K562 (cell line): ENCODE results near the gene SDC3. TPM values are rescaled to one million over a fixed set of nuclear protein-coding genes. Genes with fewer than 3 reads are reported as not detected.

Experiments
- BCL6 ChIP-seq: fragments of 250-450 bp; sonication (Bioruptor Pico); IDR thresholded peaks from 2 replicates; pipeline ENCODE4 v1.4.0; 2020
- CUX1 ChIP-seq: fragments of 200-800 bp; sonication (Bioruptor generic); IDR thresholded peaks from 2 replicates; pipeline ENCODE4 v1.6.1; 2016; ENCODE audit warnings: missing genetic modification characterization, missing compliant biosample characterization
- ELF4 ChIP-seq: fragments of 450-650 bp; formaldehyde crosslinking; IDR thresholded peaks from 2 replicates; pipeline ENCODE4 v1.4.0; 2022; ENCODE audit warnings: missing genetic modification characterization
- NCOA2 ChIP-seq, 2 experiments: fragments of 450-650 bp; IDR thresholded peaks; 2 replicates each; pipeline ENCODE4 v1.6.1; 2018; ENCODE audit warnings: mild to moderate bottlenecking in 2 of 2, moderate library complexity in 1 of 2; ENCODE audit not compliant: partially characterized antibody in 2 of 2
- PHF20 ChIP-seq: fragments of 450-650 bp; IDR thresholded peaks from 2 replicates; pipeline ENCODE4 v1.6.1; 2018; ENCODE audit not compliant: partially characterized antibody
- PRMT5 ChIP-seq: sonication (generic); formaldehyde crosslinking; IDR thresholded peaks from 2 replicates; pipeline ENCODE4 v1.5.0; 2020; ENCODE audit warnings: missing genetic modification reagents
- polyA plus RNA-seq, 8 experiments: library from polyadenylated mRNA; depleted of rRNA in 4 of 8; stranded (reverse) in 5 of 8; unstranded in 3 of 8; fragments of >200 nt; fragmentation: Nextera tagmentation in 2 of 8; fragmentation: Illumina TruSeq in 1 of 8; extraction: Ambion mirVana in 2 of 8; extraction: Trizol in 1 of 8; gene quantifications; 2 replicates each; pipeline versions ENCODE4 v1.2.1 to v1.2.3, GENCODE V29; 2011 to 2014; ENCODE audit warnings: inconsistent platforms in 1 of 8, missing spikeins in 1 of 8
- total RNA-seq, 7 experiments: library from RNA; depleted of rRNA in 6 of 7; stranded (reverse); fragments of >200 nt in 6 of 7; fragmentation: Illumina TruSeq in 2 of 7; extraction: Trizol in 2 of 7; gene quantifications; 2 replicates each; pipeline versions ENCODE4 v1.2.1 to v1.2.3, GENCODE V29; 2011 to 2021; ENCODE audit warnings: low replicate concordance in 1 of 7
- TF ChIP-seq, protein P1 (sequence below), 2 experiments: fragments of 150-350 bp in 1 of 2; IDR thresholded peaks; 2 replicates each; pipeline ENCODE4 v1.6.1; 2012 to 2016; ENCODE audit warnings: low read depth in 2 of 2, low read length in 2 of 2, mild to moderate bottlenecking in 1 of 2, moderate library complexity in 1 of 2
- TF ChIP-seq, protein P2 (sequence below): fragments of 450-650 bp; formaldehyde crosslinking; IDR thresholded peaks from 2 replicates; pipeline ENCODE4 v1.4.0; 2022; ENCODE audit warnings: missing genetic modification characterization
- TF ChIP-seq, protein P3 (sequence below): fragments of 450-650 bp; formaldehyde crosslinking; IDR thresholded peaks from 2 replicates; pipeline ENCODE4 v1.4.0; 2020; ENCODE audit warnings: mild to moderate bottlenecking, moderate library complexity

SDC3 gene
- total and polyA plus RNA-seq, 9 of the 15 experiments (the other 6 are each of a cell fraction or from before 2014, with no cell fraction given), result 0.38 to 44.1 (median 12.1) TPM

DNA sequence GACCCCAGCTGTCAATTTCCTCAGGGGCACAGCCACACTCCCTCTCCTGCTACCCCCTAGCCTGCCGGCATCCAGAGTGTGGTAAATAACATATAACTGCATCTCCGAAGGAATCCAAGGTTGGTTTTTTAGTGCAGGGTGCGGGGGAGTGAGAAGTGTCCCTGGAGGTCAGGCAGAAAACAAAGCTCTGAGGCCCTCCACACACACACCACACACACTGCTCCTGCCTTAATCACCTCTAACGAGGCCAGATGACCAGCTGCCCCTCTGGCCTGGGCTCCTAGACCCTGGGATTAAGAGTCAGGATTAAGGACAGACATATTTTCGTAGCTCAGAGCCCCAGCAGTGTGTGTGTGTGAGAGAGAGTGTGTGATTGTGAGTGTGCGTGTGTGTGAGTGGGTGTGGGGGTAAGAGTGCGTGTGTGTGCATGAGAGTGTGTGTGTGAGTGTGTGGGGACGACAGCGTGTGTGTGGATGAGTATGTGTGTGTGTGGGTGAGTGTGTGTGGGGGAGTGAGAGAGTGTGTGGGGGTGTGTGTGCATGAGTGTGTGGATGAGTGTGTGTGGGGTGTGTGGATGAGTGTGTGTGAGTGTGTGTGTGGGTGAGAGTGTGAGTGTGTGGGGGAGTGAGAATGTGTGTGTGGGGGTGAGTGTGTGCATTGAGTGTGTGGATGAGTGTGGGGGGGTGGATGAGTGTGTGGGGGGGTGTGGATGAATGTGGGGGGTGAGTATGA, 14.6 kb downstream of the SDC3 start (continued):
- TF ChIP-seq, protein P1, sequence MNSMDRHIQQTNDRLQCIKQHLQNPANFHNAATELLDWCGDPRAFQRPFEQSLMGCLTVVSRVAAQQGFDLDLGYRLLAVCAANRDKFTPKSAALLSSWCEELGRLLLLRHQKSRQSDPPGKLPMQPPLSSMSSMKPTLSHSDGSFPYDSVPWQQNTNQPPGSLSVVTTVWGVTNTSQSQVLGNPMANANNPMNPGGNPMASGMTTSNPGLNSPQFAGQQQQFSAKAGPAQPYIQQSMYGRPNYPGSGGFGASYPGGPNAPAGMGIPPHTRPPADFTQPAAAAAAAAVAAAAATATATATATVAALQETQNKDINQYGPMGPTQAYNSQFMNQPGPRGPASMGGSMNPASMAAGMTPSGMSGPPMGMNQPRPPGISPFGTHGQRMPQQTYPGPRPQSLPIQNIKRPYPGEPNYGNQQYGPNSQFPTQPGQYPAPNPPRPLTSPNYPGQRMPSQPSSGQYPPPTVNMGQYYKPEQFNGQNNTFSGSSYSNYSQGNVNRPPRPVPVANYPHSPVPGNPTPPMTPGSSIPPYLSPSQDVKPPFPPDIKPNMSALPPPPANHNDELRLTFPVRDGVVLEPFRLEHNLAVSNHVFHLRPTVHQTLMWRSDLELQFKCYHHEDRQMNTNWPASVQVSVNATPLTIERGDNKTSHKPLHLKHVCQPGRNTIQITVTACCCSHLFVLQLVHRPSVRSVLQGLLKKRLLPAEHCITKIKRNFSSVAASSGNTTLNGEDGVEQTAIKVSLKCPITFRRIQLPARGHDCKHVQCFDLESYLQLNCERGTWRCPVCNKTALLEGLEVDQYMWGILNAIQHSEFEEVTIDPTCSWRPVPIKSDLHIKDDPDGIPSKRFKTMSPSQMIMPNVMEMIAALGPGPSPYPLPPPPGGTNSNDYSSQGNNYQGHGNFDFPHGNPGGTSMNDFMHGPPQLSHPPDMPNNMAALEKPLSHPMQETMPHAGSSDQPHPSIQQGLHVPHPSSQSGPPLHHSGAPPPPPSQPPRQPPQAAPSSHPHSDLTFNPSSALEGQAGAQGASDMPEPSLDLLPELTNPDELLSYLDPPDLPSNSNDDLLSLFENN (IDR thresholded peaks at IDR 0.05; ENCODE audit: low read depth in 2 of 2, low read length in 2 of 2), result no peak
- 0 out of 2 replicates have a peak, but pooled peaks have one; percentile 28 for TF ChIP-seq ELF4 (CRISPR knock-in tag)
- no peak for TF ChIP-seq CUX1 (CRISPR knock-in tag)
- TF ChIP-seq PRMT5 (CRISPR knock-in tag), result no peak
- TF ChIP-seq BCL6 (CRISPR knock-in tag), result no peak
- peak; percentile 34 for TF ChIP-seq PHF20
- TF ChIP-seq, protein P2, sequence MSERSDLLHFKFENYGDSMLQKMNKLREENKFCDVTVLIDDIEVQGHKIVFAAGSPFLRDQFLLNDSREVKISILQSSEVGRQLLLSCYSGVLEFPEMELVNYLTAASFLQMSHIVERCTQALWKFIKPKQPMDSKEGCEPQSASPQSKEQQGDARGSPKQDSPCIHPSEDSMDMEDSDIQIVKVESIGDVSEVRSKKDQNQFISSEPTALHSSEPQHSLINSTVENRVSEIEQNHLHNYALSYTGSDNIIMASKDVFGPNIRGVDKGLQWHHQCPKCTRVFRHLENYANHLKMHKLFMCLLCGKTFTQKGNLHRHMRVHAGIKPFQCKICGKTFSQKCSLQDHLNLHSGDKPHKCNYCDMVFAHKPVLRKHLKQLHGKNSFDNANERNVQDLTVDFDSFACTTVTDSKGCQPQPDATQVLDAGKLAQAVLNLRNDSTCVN, result peak; percentile 93
- no peak for TF ChIP-seq NCOA2 (IDR thresholded peaks at IDR 0.05; ENCODE audit: partially characterized antibody in 2 of 2)
- TF ChIP-seq, protein P3, sequence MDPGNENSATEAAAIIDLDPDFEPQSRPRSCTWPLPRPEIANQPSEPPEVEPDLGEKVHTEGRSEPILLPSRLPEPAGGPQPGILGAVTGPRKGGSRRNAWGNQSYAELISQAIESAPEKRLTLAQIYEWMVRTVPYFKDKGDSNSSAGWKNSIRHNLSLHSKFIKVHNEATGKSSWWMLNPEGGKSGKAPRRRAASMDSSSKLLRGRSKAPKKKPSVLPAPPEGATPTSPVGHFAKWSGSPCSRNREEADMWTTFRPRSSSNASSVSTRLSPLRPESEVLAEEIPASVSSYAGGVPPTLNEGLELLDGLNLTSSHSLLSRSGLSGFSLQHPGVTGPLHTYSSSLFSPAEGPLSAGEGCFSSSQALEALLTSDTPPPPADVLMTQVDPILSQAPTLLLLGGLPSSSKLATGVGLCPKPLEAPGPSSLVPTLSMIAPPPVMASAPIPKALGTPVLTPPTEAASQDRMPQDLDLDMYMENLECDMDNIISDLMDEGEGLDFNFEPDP, result no peak
